Measurements from ENCODE around the gene ANO4.

The ANO4 gene

DNA sequence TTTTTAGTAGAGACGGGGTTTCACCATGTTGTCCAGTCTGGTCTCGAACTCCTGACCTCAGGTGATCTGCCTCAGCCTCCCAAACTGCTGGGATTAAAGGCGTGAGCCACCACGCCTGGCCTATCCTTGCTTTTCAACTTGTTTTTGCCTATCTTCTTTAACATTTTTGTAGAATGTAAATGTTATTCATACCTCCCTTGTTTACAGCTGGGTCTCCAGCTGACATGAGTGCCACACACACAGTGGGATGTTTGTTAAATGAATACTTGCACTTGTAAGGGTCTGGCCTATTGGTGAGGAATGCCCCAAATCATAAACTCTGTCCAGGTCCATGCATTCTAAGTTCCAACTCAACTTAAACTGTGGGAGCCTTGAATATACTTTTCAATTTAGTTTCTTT lies 176.3 kb downstream of the ANO4 start:
- no peak overlapping the region for H3K4me2 ChIP-seq (ENCODE audit: low read depth, low read length)

DNA sequence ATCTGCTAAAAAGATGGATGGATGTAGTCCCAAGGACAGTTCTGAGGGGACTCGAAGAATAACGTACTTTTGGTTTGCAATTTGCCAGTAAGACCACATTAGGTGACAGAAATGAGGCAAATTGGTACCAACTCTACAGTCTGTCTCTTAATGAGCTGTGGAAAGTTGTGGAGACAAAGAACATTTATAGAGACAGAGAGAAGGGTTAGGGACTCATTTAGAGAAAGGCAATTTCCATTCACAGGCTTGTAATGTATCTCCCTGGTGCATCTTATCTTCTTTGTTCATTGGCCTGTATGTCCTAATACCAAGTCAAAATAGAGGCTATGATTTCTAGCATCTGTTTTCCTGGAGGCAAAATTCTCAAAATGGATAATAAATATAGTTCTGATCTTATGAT lies 177.5 kb downstream of the ANO4 start:
- no peaks in the 10 kb centered on the region for H3K9me2 ChIP-seq (replicated peaks; ENCODE audit: insufficient read depth, low read length)
- no peak for DNase-seq
- no peak overlapping the region for H3K4me3 ChIP-seq (ENCODE audit: low read length)
- H3K4me1 ChIP-seq (ENCODE audit: low read length), result no peaks in the 10 kb centered on the region
- no peak overlapping the region for H2AFZ ChIP-seq (ENCODE audit: low read length)
- TF ChIP-seq EZH2phosphoT487 (IDR thresholded peaks at IDR 0.05; ENCODE audit: low read length) (no peak), EZH2 (optimal IDR thresholded peaks at IDR 0.05; ENCODE audit: low read depth, low read length) (no peak)
- TF ChIP-seq, protein P1, sequence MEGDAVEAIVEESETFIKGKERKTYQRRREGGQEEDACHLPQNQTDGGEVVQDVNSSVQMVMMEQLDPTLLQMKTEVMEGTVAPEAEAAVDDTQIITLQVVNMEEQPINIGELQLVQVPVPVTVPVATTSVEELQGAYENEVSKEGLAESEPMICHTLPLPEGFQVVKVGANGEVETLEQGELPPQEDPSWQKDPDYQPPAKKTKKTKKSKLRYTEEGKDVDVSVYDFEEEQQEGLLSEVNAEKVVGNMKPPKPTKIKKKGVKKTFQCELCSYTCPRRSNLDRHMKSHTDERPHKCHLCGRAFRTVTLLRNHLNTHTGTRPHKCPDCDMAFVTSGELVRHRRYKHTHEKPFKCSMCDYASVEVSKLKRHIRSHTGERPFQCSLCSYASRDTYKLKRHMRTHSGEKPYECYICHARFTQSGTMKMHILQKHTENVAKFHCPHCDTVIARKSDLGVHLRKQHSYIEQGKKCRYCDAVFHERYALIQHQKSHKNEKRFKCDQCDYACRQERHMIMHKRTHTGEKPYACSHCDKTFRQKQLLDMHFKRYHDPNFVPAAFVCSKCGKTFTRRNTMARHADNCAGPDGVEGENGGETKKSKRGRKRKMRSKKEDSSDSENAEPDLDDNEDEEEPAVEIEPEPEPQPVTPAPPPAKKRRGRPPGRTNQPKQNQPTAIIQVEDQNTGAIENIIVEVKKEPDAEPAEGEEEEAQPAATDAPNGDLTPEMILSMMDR (IDR thresholded peaks at IDR 0.05; ENCODE audit: low read length), result no peak
- no peak overlapping the region for H3K9ac ChIP-seq (ENCODE audit: low read length)
- no peaks in the 10 kb centered on the region for H3K36me3 ChIP-seq (replicated peaks; ENCODE audit: insufficient read depth, low read length)
- H3K4me2 ChIP-seq (ENCODE audit: low read depth, low read length), result no peak overlapping the region
- H3F3A ChIP-seq (ENCODE audit: insufficient read depth, low read length), result no peaks in the 10 kb centered on the region
- H3K27me3 ChIP-seq (replicated peaks; ENCODE audit: insufficient read depth, low read length), result no peaks in the 10 kb centered on the region
- H4K20me1 ChIP-seq (ENCODE audit: insufficient read depth, low read length), result no peaks in the 10 kb centered on the region
- H3K9me3 ChIP-seq (replicated peaks; ENCODE audit: insufficient read depth, low read length), result no peaks in the 10 kb centered on the region
- no peak overlapping the region for H3K27ac ChIP-seq (ENCODE audit: low read length)
- H3K79me2 ChIP-seq (ENCODE audit: low read length), result no peaks in the 10 kb centered on the region

More for the DNA sequence above, 176.3 kb downstream of the ANO4 start:
- Histone ChIP-seq H3K9me2 (replicated peaks; ENCODE audit: insufficient read depth, low read length) (no peaks in the 10 kb centered on the region), H3K9ac (ENCODE audit: low read length) (no peak overlapping the region), H3K27ac (ENCODE audit: low read length) (no peak overlapping the region), H3K27me3 (replicated peaks; ENCODE audit: insufficient read depth, low read length) (no peaks in the 10 kb centered on the region), H4K20me1 (ENCODE audit: insufficient read depth, low read length) (no peaks in the 10 kb centered on the region), H3K36me3 (replicated peaks; ENCODE audit: insufficient read depth, low read length) (no peaks in the 10 kb centered on the region), H3F3A (ENCODE audit: insufficient read depth, low read length) (no peaks in the 10 kb centered on the region), H3K79me2 (ENCODE audit: low read length) (no peaks in the 10 kb centered on the region), H3K4me1 (ENCODE audit: low read length) (no peaks in the 10 kb centered on the region), H3K9me3 (replicated peaks; ENCODE audit: insufficient read depth, low read length) (no peaks in the 10 kb centered on the region), H2AFZ (ENCODE audit: low read length) (no peak overlapping the region), H3K4me3 (ENCODE audit: low read length) (no peak overlapping the region)
- DNase-seq, result no peak
- TF ChIP-seq, protein P1 (IDR thresholded peaks at IDR 0.05; ENCODE audit: low read length), result no peak
- TF ChIP-seq EZH2 (optimal IDR thresholded peaks at IDR 0.05; ENCODE audit: low read depth, low read length) (no peak), EZH2phosphoT487 (IDR thresholded peaks at IDR 0.05; ENCODE audit: low read length) (no peak)

DNA sequence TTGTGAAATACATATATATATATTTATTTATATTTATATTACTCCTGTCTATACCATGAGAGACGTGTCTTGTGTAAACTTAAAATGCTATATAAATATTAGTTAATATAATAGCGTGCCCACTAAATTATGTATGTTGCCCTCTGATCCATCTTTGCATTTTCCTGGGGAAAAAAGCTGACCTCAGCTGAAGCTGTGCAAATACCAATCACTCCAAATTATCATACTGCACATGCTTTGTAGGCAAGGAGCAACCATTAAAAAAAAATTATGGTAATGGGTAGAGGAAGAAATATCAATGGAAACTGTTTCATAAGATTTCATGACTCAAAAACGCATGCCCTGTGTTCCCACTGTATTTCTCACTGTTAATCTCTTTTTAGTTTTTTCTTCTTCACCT lies 179.8 kb downstream of the ANO4 start:
- H3K27ac ChIP-seq (ENCODE audit: low read length), result no peak overlapping the region
- no peaks in the 10 kb centered on the region for H3K36me3 ChIP-seq (replicated peaks; ENCODE audit: insufficient read depth, low read length)
- no peak overlapping the region for H3K9ac ChIP-seq (ENCODE audit: low read length)
- no peaks in the 10 kb centered on the region for H3K9me2 ChIP-seq (replicated peaks; ENCODE audit: insufficient read depth, low read length)
- TF ChIP-seq, protein P1 (IDR thresholded peaks at IDR 0.05; ENCODE audit: low read length), result no peak
- TF ChIP-seq EZH2phosphoT487 (IDR thresholded peaks at IDR 0.05; ENCODE audit: low read length) (no peak), EZH2 (optimal IDR thresholded peaks at IDR 0.05; ENCODE audit: low read depth, low read length) (no peak)
- no peaks in the 10 kb centered on the region for H3F3A ChIP-seq (ENCODE audit: insufficient read depth, low read length)
- DNase-seq, result no peak
- H2AFZ ChIP-seq (ENCODE audit: low read length), result no peak overlapping the region
- H3K4me3 ChIP-seq (ENCODE audit: low read length), result no peak overlapping the region
- no peaks in the 10 kb centered on the region for H3K9me3 ChIP-seq (replicated peaks; ENCODE audit: insufficient read depth, low read length)
- H3K4me1 ChIP-seq (ENCODE audit: low read length), result no peaks in the 10 kb centered on the region
- H3K27me3 ChIP-seq (replicated peaks; ENCODE audit: insufficient read depth, low read length), result no peaks in the 10 kb centered on the region
- H3K4me2 ChIP-seq (ENCODE audit: low read depth, low read length), result no peak overlapping the region
- no peaks in the 10 kb centered on the region for H3K79me2 ChIP-seq (ENCODE audit: low read length)
- no peaks in the 10 kb centered on the region for H4K20me1 ChIP-seq (ENCODE audit: insufficient read depth, low read length)
